H9 (cell line): Measurements from ENCODE around the gene CES2. TPM values are rescaled to one million over a fixed set of nuclear protein-coding genes. Genes with fewer than 3 reads are reported as not detected.

ENCODE experiments used
- DNase-seq: peaks from one replicate; pipeline ENCODE4 v3.0.0-alpha.2; 2017
- H2AFZ ChIP-seq: one replicate; pipeline ENCODE4 v1.6.1; 2013; ENCODE audit warnings: mild to moderate bottlenecking, low read length, control low read depth, moderate library complexity
- H2AK5ac ChIP-seq: 2 replicates; pipeline ENCODE4 v1.6.1; 2013; ENCODE audit warnings: low read length, control low read depth, mixed read lengths; ENCODE audit not compliant: insufficient read length
- H2BK120ac ChIP-seq: one replicate; pipeline ENCODE4 v1.6.1; 2013; ENCODE audit warnings: low read depth, mild to moderate bottlenecking, low read length, control low read depth, inconsistent platforms; ENCODE audit not compliant: poor library complexity, severe bottlenecking
- H2BK12ac ChIP-seq: 2 replicates; pipeline ENCODE4 v1.6.1; 2013; ENCODE audit warnings: low read length, control low read depth, mixed read lengths, low read depth; ENCODE audit not compliant: insufficient read length
- H2BK15ac ChIP-seq: 2 replicates; pipeline ENCODE4 v1.6.1; 2013; ENCODE audit warnings: low read depth, low read length, control low read depth
- H2BK20ac ChIP-seq: one replicate; pipeline ENCODE4 v1.6.1; 2013; ENCODE audit warnings: low read depth, mild to moderate bottlenecking, low read length, control low read depth, inconsistent platforms; ENCODE audit not compliant: poor library complexity, severe bottlenecking
- H2BK5ac ChIP-seq: 2 replicates; pipeline ENCODE4 v1.6.1; 2013; ENCODE audit warnings: low read length, control low read depth, mixed read lengths; ENCODE audit not compliant: insufficient read length
- H3K14ac ChIP-seq: 2 replicates; pipeline ENCODE4 v1.6.1; 2013; ENCODE audit warnings: low read length, control low read depth; ENCODE audit not compliant: insufficient read depth
- H3K18ac ChIP-seq: 2 replicates; pipeline ENCODE4 v1.6.1; 2013; ENCODE audit warnings: low read depth, mild to moderate bottlenecking, mixed read lengths, low read length, control low read depth; ENCODE audit not compliant: insufficient read length
- H3K23ac ChIP-seq: 2 replicates; pipeline ENCODE4 v1.6.1; 2013; ENCODE audit warnings: low read length, control low read depth, mixed read lengths, low read depth; ENCODE audit not compliant: insufficient read length
- H3K23me2 ChIP-seq: 2 replicates; pipeline ENCODE4 v1.6.1; 2013; ENCODE audit warnings: low read depth, mild to moderate bottlenecking, mixed read lengths, low read length, control low read depth; ENCODE audit not compliant: insufficient read length, poor library complexity, severe bottlenecking
- H3K27ac ChIP-seq: 2 replicates; pipeline ENCODE4 v1.5.1; 2013; ENCODE audit warnings: low read length, control low read depth, mixed read lengths, low read depth; ENCODE audit not compliant: insufficient read length
- H3K27me3 ChIP-seq: 2 replicates; pipeline ENCODE4 v1.6.1; 2013; ENCODE audit warnings: low read length, control low read depth, inconsistent platforms; ENCODE audit not compliant: insufficient read depth
- H3K4ac ChIP-seq: 2 replicates; pipeline ENCODE4 v1.6.1; 2013; ENCODE audit warnings: low read depth, mild to moderate bottlenecking, control low read depth, inconsistent platforms, low read length, moderate library complexity
- H3K4me1 ChIP-seq: 2 replicates; pipeline ENCODE4 v1.6.1; 2013; ENCODE audit warnings: low read length, control low read depth, inconsistent platforms; ENCODE audit not compliant: insufficient read depth
- H3K4me2 ChIP-seq: 2 replicates; pipeline ENCODE4 v1.6.1; 2013; ENCODE audit warnings: low read length, control low read depth, mixed read lengths; ENCODE audit not compliant: insufficient read length, insufficient read depth
- H3K56ac ChIP-seq: 2 replicates; pipeline ENCODE4 v1.6.1; 2013; ENCODE audit warnings: low read depth, mild to moderate bottlenecking, mixed read lengths, low read length, control low read depth; ENCODE audit not compliant: insufficient read length
- H3K79me1 ChIP-seq: 2 replicates; pipeline ENCODE4 v1.6.1; 2013; ENCODE audit warnings: low read depth, mild to moderate bottlenecking, moderate library complexity, low read length, control low read depth, inconsistent platforms; ENCODE audit not compliant: insufficient read depth, poor library complexity, severe bottlenecking
- H3K79me2 ChIP-seq: 2 replicates; pipeline ENCODE4 v1.6.1; 2013; ENCODE audit warnings: low read length, control low read depth, inconsistent platforms; ENCODE audit not compliant: insufficient read depth
- H3K9ac ChIP-seq: 2 replicates; pipeline ENCODE4 v1.6.1; 2013; ENCODE audit warnings: low read length, control low read depth, mixed read lengths; ENCODE audit not compliant: insufficient read length; ENCODE audit errors: extremely low read depth
- H3K9me3 ChIP-seq: one replicate; pipeline ENCODE4 v1.6.1; 2013; ENCODE audit warnings: low read depth, low read length, inconsistent platforms; ENCODE audit not compliant: control insufficient read depth
- H3T11ph ChIP-seq: one replicate; pipeline ENCODE4 v1.6.1; 2013; ENCODE audit warnings: mild to moderate bottlenecking, low read length, control low read depth, inconsistent platforms
- H4K20me1 ChIP-seq: one replicate; pipeline ENCODE4 v1.6.1; 2013; ENCODE audit not compliant: control insufficient read depth, insufficient read length, insufficient read depth
- H4K5ac ChIP-seq: 2 replicates; pipeline ENCODE4 v1.6.1; 2013; ENCODE audit warnings: low read depth, mild to moderate bottlenecking, mixed read lengths, low read length, control low read depth; ENCODE audit not compliant: insufficient read length
- H4K8ac ChIP-seq: replicated peaks from 2 replicates; pipeline ENCODE4 v1.6.1; 2013; ENCODE audit warnings: low read length, control low read depth, mixed read lengths, low read depth; ENCODE audit not compliant: insufficient read length
- H4K91ac ChIP-seq: 2 replicates; pipeline ENCODE4 v1.6.1; 2013; ENCODE audit warnings: low read depth, mild to moderate bottlenecking, moderate library complexity, mixed read lengths, low read length, control low read depth; ENCODE audit not compliant: insufficient read length
- H3K27ac Mint-ChIP-seq, 3 experiments: 2 replicates in 2 of 3; 3 replicates in 1 of 3; pipeline ENCODE4 v1.8.0; 2020 to 2021; ENCODE audit warnings: mixed read lengths in 3 of 3, mild to moderate bottlenecking in 1 of 3, moderate library complexity in 1 of 3
- H3K27me3 Mint-ChIP-seq: 2 replicates; pipeline ENCODE4 v1.8.0; 2021; ENCODE audit warnings: low read depth, mild to moderate bottlenecking, moderate library complexity, mixed read lengths
- H3K36me3 Mint-ChIP-seq, 3 experiments: 2 replicates in 2 of 3; 3 replicates in 1 of 3; pipeline ENCODE4 v1.8.0; 2020 to 2021; ENCODE audit warnings: low read depth in 3 of 3, mixed read lengths in 3 of 3; ENCODE audit not compliant: insufficient read depth in 1 of 3
- H3K4me1 Mint-ChIP-seq, 2 experiments: 2 replicates each; pipeline ENCODE4 v1.8.0; 2020; ENCODE audit warnings: mixed read lengths in 2 of 2
- H3K4me3 Mint-ChIP-seq, 2 experiments: 2 replicates in 1 of 2; 3 replicates in 1 of 2; pipeline ENCODE4 v1.8.0; 2020 to 2021; ENCODE audit warnings: mild to moderate bottlenecking in 2 of 2, mixed read lengths in 2 of 2, moderate library complexity in 1 of 2
- H3K9me3 Mint-ChIP-seq, 2 experiments: 2 replicates in 1 of 2; 3 replicates in 1 of 2; pipeline ENCODE4 v1.8.0; 2020; ENCODE audit warnings: mild to moderate bottlenecking in 2 of 2, mixed read lengths in 2 of 2, moderate library complexity in 1 of 2
- CTCF ChIP-seq: fragments of 200-600 bp; sonication (generic); conservative IDR thresholded peaks from 3 replicates; pipeline ENCODE4 v1.8.0; 2021; ENCODE audit warnings: antibody characterized with exemption, mild to moderate bottlenecking
- WGBS: extraction: QIAGEN DNeasy Blood & Tissue Kit; methylation state at CpG from one replicate; pipeline ENCODE4 v1.1.7; 2013; ENCODE audit warnings: missing lambda C conversion rate, low lambda C conversion rate, mixed read lengths; ENCODE audit not compliant: insufficient read length; ENCODE audit errors: extremely low coverage; 5-methylcytosine and 5-hydroxymethylcytosine counted together
- total RNA-seq: library from RNA; stranded (reverse); gene quantifications from 2 replicates; pipeline ENCODE4 v1.2.1, GENCODE V29; 2021

Gene CES2
- total RNA-seq, 1 experiment from 2014 or later, result 28.2 TPM

GRCh38 chr16:66904846-66905632 is 30.3 kb upstream of the CES2 start:
- Mint-ChIP-seq H3K9me3 (no peaks in the 10 kb centered on the region), H3K36me3 (no peaks in the 10 kb centered on the region), H3K4me1 (peaks cover 3 to 15% of the 10 kb centered on the region in 2 experiments; a peak in 3 of 4 replicates), H3K27ac (no peak overlapping the region), H3K4me3 (no peak overlapping the region), H3K27me3 (peaks cover 22% of the 10 kb centered on the region)
- H2BK5ac ChIP-seq, result no peak overlapping the region
- no peak overlapping the region for H2BK15ac ChIP-seq
- WGBS, result no CpG with 5 or more reads among the region's 16 CpGs
- no peak overlapping the region for H3K14ac ChIP-seq
- H3K4me1 ChIP-seq, result no peaks in the 10 kb centered on the region
- H3K9me3 ChIP-seq, result no peaks in the 10 kb centered on the region
- no peak for DNase-seq
- no peak overlapping the region for H2AFZ ChIP-seq
- no peak overlapping the region for H2BK120ac ChIP-seq
- no peak for TF ChIP-seq CTCF
- H3K79me2 ChIP-seq, result no peaks in the 10 kb centered on the region
- H4K8ac ChIP-seq, result no peak overlapping the region
- no peak overlapping the region for H3K9ac ChIP-seq
- H3T11ph ChIP-seq, result no peak overlapping the region
- no peaks in the 10 kb centered on the region for H4K20me1 ChIP-seq
- H3K79me1 ChIP-seq, result no peaks in the 10 kb centered on the region
- H3K4me2 ChIP-seq, result no peak overlapping the region
- H3K27me3 ChIP-seq, result no peaks in the 10 kb centered on the region
- H2AK5ac ChIP-seq, result no peak overlapping the region
- H2BK20ac ChIP-seq, result no peak overlapping the region
- H3K23me2 ChIP-seq, result no peaks in the 10 kb centered on the region
- H4K91ac ChIP-seq, result no peak overlapping the region
- no peak overlapping the region for H3K4ac ChIP-seq
- H2BK12ac ChIP-seq, result no peak overlapping the region
- no peak overlapping the region for H3K23ac ChIP-seq
- no peak overlapping the region for H4K5ac ChIP-seq
- no peak overlapping the region for H3K27ac ChIP-seq
- H3K18ac ChIP-seq, result no peak overlapping the region
- no peak overlapping the region for H3K56ac ChIP-seq
